Measurements from ENCODE around the gene BMP5.

GRCh38 chr6:55870181-55870813 lies 5.1 kb downstream of the BMP5 start:
- TF ChIP-seq, protein P1, sequence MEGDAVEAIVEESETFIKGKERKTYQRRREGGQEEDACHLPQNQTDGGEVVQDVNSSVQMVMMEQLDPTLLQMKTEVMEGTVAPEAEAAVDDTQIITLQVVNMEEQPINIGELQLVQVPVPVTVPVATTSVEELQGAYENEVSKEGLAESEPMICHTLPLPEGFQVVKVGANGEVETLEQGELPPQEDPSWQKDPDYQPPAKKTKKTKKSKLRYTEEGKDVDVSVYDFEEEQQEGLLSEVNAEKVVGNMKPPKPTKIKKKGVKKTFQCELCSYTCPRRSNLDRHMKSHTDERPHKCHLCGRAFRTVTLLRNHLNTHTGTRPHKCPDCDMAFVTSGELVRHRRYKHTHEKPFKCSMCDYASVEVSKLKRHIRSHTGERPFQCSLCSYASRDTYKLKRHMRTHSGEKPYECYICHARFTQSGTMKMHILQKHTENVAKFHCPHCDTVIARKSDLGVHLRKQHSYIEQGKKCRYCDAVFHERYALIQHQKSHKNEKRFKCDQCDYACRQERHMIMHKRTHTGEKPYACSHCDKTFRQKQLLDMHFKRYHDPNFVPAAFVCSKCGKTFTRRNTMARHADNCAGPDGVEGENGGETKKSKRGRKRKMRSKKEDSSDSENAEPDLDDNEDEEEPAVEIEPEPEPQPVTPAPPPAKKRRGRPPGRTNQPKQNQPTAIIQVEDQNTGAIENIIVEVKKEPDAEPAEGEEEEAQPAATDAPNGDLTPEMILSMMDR (IDR thresholded peaks at IDR 0.05; ENCODE audit: insufficient read depth, low read length, poor library complexity, severe bottlenecking): no peak
- TF ChIP-seq EZH2phosphoT487 (conservative IDR thresholded peaks at IDR 0.05; ENCODE audit: low read length): no peak
